ENCODE measurements around the gene SCGN.

Gene SCGN

DNA sequence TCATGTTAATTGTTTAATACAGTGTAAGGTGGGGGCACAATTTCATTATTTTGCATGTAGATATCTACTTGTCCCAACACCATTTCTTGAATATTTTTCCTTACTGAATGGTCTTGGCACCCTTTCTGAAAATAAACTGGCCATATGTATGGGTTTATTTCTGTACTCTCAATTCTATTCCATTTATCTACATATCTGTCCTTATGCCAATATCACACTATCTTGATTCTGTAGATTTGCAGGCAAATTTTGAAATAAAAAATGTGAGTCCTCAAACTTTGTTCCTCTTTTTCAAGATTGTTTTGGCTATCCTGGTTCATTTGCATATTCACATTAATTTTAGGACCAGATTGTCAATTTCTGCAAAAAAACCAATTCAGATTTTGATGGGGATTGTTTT is 34.8 kb downstream of the SCGN start:
- DNase-seq (ENCODE audit: low read depth), result no peak

DNA sequence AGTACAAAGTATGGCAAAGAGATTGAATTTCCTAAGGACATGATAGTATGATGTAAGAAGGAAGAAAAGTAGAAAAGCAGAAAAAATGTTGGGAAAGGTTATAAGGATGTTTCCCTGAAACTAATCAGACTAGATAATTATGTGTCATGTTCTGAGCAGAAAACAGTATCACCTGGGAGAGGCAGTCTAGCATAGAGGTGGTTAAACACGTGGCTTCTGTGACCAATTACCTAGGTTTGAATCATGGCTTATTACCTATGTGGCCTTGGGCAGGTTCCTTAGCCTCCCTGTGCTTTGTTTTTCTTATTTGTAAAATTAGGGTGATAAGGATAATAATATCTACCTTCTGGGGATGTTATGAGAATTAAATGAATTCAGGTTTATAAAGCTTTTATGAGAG is 38.0 kb downstream of the SCGN start:
- no peak for DNase-seq (ENCODE audit: low read depth)

DNA sequence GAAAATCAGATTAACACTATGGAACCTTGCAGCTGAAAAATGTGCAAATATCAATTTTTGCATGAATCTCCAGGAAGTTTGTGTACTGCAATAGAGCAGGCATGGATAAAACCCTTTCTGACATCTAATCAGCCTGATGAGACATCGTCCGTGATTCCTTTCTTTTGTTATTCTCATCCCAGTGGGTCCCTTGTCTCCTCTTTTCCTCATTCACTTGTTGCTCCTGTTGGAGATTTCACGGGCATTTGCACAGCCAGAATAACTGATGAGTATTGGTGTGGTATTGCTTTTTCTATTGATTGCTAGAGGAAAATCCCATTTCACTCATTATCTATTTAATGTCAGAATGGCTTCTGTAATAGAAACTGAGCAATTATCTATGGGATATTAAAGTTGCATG is 39.9 kb downstream of the SCGN start:
- no peak for DNase-seq (ENCODE audit: low read depth)

DNA sequence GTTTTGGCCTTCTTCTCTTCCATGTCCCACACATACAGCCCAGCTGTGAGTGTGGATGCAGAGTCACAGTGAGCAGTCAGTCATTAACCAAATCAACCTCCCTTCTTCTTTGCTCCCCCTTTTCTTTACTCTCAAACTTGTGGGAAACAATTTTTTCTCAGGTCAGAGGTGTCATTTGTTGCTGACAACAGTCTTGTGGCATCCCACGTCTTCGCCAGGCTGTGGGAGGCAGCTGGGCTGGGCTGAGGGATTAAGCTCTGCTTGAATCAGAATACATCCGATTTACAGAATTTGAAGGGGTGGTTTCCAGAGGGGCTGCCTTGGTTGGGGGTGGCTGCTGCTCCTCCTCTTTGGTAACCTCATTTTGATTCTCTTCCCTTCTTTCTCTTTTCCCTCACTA is 40.5 kb downstream of the SCGN start:
- DNase-seq (ENCODE audit: low read depth), result no peak

DNA sequence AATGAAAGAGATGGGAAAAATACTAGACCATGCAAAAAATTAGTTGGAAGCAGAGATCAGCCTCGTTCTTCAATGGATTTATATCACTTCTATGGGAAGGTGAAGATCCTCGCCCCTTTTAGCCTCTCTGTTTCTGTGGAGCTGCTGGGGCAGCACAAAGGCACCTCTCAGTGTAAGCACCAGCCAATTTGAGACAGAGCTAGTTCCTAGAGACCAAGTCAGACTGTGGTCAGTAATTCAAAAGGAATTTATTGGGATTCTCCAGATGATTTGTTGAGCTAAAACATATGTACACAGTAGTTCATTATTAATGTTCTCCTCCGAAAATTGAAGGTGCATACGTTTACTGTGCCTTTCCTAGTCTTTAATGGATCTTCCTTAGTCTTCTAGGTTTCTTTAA is 42.4 kb downstream of the SCGN start:
- DNase-seq (ENCODE audit: low read depth), result no peak

DNA sequence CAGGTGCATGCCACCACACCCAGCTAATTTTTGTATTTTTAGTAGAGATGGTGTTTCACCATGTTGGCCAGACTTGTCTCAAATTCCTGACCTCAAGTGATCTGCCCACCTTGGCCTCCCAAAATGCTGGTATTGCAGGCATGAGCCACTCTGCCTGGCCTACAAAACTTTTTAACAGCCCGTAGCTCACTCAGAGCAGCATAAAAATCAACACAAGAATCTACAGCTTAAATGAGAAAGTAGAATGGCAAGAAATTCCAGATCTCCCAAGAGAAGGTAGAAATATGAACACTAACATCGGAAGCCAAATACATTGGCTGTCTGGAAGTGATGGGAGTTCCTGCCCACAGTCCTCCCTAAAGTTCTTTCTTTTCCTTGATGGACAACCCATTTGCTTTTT is 43.7 kb downstream of the SCGN start:
- no peak for DNase-seq (ENCODE audit: low read depth)

DNA sequence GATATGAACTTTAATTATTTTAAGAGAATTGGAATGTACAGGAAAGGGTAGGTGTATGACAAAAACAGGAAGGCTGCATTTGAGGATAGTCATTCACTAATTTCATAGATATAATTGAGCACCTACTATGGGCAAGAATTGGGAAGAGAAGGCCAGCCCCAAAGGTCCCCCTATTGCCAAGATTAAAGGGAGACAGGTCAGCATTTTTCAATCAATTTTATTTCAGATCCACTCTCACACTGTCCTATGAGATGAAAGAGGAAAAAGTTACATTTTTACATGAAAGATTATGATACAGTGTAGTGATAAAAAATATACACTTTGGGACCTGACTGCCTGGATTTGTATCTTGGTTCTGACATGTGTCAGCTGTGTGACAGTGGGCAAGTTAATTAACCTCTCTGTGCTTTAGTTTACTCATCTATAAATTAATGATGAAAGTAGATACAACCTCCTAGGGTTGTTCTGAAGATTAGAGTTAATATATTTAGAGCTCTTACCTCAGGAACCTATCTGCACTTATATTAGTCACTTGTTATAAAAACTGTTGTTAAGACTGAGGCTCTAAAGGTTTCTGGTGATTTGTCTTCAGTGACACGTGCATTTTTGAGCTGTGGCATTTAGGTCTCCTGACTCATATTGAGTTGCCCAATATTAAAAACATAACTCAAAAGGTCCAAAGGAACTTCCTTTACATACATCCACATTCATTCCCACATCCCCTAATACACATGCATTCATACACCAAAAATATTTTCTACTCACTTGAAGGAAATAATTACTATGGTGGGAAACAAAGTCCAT is 45.7 kb downstream of the SCGN start:
- DNase-seq (ENCODE audit: low read depth), result no peak

DNA sequence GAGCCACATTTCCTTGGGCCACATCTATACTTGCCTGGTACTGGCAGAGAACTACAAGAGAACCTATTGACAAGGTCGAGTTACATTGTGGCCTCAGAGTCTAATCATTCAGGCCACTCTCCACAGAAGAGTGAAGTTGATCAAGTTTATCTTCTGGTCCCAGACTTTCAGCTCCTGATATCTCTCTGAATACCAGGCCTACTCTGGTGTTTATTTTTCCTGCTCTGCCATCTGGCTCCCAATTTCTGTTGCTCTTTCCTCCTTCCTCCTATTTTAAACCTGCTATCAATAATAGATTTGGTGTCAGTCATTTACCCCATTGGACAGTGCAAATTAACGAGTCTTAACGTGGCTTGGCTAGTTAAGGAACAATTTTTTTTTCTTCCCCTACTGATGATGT is 46.6 kb downstream of the SCGN start:
- DNase-seq (ENCODE audit: low read depth), result no peak

DNA sequence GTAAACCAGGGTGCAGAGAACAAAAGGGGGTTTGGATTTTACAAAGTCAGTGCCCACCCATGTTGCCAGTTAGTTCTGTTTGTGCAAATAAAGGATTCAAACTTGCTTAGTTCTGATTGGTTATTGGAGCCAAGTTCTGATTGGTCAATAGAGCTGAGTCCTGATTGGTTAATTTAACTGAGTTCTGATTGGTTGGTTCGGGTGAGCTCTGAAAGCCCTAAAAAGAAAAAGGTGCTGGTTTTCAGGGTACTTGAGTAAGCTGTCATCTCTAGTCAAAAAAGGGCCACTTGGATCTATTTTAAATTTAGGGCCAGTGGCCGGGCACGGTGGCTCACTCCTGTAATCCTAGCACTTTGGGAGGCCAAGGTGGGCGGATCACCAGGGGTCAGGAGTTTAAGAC is 47.6 kb downstream of the SCGN start:
- no peak for DNase-seq (ENCODE audit: low read depth)

DNA sequence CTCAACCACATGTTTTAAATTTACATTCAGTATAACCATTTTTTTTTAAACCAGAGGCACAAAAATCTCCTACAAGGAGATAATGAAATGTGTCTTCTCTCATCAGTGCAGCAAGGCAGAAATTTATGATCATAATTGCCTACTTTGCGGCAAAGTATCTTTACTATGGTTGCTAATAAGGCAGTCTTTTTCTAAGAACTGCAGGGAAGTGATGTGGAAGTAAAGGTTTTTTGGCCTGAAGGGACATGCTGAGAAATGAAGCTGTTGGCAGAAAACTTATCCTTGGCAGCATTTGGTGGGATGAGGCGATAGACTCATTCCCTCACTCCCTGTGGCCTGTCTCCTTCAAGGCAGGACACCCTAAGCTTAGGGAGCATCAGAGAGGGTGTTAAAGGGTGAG is 48.7 kb downstream of the SCGN start:
- DNase-seq (ENCODE audit: low read depth), result no peak

DNA sequence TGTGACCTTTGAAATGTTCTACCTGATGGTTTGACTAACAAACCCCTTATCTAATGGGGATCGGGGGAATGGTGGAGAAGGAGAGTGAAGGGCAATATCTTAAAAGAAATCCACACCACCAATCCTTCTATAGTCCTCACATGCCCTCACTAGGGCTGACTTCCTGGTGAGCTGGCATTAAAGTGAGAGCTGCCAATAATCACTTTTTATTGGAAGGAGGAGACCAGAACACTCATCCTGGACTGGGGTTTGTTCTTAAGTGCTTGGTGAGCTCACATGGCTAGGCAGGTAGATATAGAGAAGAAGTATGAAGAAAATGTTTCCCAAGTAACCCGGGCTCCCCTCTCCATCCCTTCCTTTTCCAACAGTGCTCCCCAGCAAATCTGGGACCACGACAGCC is 49.8 kb downstream of the SCGN start:
- DNase-seq (ENCODE audit: low read depth), result no peak

DNA sequence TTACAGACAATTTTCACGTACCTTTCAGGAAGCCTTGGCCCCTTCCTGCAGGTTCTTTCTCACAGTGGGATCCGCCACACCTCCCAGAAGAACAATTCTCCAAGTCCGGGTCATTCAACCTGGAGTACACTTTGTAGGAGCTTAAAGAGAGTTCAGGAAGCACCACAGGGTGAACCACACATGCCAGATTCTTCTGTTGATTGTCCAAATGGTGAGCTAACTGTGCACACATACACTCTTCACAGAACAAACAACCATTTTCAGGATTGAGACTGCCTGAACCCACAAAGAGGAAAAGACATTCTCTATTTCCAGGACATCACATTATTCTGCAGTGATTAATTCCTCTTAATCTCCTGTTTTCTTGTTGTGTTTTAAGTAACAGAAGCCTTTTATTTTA is 51.0 kb downstream of the SCGN start:
- no peak for DNase-seq (ENCODE audit: low read depth)

DNA sequence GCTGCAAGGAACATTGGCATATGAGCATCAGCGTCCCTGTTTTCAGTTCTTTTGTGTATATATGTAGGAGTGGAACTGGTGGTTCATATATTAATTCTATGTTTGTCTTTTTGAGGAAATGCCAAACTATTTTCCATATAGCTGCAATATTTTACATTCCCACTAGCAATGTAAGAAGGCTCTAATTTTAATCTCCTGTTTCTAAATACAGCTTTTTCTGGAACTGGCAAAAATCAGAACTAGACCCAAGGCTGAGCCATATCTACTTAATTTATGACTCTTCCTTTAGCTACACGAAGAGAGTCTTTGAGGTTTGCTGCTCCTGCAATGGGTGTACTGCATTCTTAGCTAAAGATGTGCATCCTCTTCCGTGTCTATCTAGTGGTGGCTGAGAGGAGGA is 52.0 kb downstream of the SCGN start:
- no peak for DNase-seq (ENCODE audit: low read depth)

DNA sequence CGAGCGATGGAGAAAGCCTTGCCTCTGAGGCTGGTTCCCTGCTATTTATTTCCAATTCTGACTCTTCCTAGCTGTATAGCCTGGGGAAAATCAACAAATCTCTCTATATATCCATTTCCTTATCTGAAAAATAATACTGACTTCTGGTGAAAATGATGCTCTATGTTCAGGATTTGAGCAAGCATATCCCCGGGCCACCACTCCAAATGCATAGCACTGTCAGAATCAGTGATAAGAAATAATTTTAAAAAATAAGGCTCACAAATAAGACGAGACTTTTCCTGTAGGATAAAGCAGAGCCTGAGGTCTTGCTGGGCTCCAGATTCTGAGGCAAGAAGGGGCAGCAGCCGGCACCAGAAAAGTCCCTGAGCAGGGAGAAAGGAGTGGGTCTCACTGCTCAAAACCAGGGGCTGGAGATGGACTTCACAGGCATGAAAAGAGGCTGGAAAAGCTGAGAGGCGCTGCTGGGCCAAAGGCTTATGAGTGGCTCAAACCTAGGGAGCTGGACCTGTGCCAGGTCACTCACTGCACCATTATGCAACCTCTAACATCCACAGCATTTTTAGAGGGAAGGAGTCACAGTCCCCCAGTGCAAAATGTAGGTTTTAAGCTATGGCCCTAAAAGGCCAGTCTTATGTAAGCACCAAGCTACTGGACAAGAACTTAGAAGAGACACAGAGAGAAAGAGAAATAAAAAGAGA is 54.4 kb downstream of the SCGN start:
- no peak for DNase-seq (ENCODE audit: low read depth)

DNA sequence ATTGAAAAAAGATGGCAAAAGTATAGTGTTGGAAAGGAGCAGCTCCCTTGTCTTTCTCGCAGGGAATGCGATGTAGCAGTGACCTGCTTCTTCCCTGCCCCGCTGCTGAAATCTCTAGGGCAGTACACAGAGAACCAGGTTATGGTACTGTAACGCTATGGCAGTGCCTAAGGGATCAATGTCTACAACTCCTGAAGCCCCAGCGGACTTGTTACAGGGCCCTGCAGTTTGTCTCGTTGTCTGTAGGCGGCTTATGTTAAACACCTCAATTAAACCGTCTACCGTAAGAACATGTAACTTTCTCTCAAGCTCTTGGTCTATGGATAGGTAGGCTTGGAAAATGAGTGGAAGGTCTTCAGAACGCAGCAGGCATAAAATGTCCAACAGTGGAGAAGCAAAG is 57.7 kb downstream of the SCGN start:
- DNase-seq (ENCODE audit: low read depth), result no peak

DNA sequence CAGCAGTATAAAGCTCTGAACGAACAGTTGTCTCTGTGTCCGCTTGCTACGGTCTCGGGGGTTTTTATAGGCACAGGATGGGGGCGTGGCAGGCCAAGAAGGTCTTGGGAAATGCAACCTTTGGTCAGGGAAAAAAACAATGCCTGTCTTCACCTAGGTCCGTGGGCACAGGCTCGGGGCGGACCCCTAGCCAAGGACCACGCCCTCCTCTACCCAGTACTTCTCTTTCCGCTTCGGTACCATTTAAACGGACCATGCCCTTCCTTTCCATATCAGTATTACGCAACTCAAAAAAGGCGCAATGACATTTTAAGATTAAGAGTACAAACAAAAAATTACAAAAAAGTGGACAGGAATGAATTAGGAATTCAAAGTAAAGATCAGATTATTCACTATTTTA is 58.3 kb downstream of the SCGN start:
- no peak for DNase-seq (ENCODE audit: low read depth)

DNA sequence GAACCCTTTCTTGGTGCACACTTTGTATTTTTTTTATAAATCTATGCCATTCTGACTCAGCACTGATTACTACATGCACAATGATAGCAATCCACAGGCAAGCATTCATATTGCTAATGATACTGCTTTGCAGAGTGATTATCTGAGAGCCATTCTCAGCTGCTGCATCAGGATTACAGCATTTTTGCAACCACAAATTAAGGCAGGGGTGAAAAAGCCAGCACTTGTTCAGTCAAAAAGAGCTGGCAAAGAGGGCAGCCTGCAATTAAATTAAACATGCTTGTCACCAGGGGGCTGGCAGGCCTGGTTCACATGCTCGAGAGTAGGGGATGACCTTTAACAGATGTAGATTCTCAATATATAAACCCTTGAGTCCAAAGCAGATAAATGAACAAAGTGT is 61.8 kb downstream of the SCGN start:
- no peak for DNase-seq (ENCODE audit: low read depth)

DNA sequence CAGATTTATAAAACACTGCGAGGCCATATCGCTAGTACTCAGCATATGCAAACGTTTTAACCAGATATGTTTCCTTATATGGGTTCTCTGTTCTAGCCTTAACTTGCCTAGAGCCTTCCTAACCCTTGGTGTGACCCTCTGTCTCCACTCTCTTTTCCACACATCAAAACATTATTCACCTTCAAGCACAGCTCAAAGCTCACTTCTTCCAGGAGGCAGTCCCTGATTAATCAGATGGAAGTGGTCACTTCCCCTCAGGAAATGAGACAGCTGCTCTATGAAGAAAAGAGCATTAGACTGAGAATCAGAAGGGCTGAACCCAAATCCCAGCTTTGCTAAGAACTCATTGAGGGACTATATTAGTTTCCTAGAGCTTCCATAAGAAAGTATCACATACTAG is 62.8 kb downstream of the SCGN start:
- DNase-seq (ENCODE audit: low read depth), result no peak

DNA sequence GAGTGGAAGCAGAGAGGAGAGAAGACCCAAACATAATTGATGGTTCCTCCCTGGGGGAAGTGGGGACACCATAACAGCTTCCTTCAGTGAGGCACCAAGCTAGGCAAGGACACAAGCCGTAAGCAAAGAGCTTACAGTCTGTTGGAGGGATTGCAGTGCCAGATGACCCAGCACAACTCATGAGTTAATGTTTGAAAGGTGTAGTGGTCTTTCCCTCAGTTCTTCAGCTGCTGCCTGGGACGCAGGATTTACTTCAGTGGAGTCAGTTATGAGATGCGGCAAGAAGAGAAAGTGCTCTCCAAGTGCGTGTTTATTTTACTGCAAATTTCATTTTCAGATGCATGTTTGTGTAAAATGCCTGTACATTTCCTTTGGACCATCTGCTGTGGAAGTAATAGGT is 63.8 kb downstream of the SCGN start:
- no peak for DNase-seq (ENCODE audit: low read depth)

DNA sequence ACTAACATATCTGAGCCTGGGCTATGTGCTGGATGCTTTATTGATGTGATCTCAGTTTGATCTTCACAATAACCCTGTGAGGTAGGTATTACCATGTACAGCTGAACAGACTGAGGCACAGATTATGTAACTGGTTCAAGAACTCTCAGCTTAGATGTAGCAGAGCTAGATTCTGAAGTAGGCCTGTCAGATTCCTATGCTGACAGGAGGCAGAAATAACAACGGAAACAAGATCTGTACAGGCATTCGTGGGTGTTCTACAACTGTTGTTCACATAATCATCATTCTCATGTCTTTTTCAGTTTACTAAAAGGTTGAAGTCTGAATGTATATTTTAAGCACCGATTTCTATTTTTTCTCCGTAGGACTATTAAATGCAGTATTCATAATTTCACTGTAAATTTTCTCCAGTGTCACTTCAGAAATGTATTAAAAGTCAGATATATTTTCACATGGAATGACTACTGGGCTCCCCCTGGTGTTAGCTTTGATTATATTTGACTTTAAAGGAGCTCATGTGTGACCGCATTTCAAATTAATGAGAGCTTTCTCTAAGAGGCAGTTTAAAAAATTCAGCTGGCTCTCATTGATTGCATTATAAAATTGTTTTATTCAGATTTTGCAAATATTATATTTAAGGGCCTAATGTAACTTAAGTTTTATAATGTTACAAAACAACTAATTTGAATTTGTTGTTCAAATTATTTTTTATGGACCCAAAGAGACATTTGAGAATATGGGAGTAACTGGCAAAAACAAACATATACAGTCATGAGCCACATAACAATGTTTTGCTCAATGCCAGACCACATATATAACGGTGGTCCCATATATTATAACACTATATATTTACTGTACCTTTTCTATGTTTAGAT is 66.1 kb downstream of the SCGN start:
- DNase-seq (ENCODE audit: low read depth), result no peak

DNA sequence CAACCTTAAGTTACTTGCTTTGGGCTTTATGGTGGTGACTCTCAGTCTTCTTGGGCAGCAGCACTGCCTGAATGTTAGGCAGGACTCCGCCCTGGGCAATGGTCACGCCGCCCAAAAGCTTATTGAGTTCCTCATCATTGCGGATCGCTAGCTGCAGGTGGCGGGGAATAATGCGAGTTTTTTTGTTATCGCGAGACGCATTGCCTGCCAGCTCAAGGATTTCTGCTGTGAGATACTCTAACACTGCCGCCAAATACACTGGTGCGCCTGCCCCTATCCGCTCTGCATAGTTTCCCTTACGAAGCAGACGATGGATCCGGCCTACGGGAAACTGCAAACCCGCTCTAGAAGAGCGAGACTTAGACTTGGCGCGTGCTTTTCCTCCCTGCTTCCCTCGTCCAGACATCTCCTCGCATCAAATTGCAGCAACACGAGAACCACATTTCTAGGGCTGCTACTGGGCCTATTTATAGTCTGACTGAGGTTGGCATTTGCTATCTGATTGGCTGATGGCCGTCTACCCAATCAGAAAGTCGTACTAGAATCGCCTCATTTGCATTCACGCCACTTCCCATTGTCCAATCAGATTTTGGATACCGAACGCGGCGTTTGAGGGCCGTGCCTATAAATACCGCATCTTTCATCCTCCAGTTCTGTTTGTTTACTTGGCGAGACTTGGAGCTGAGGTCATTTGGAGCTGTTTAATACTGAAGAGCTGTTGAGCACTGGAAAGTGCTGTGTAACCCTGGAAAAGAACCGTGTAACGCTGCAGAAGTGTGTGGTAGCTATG is 74.3 kb downstream of the SCGN start:
- DNase-seq (ENCODE audit: low read depth), result no peak

DNA sequence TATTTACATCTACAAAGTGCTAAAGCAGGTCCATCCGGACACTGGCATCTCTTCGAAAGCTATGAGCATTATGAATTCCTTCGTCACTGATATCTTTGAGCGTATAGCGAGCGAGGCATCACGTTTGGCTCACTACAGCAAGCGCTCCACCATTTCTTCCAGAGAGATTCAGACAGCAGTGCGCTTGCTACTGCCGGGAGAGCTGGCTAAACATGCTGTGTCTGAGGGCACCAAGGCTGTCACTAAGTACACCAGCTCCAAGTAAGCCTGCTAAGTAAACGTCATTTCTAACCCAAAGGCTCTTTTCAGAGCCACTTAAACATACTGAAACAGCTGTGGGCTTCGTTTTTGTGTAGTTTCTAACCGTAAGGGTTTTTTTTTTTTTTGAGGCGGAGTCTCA is 75.0 kb downstream of the SCGN start:
- no peak for DNase-seq (ENCODE audit: low read depth)
